Spinal cord (tissue), 4 donors: ENCODE measurements around the gene FHL2. TPM values are rescaled to one million over a fixed set of nuclear protein-coding genes. Genes with fewer than 3 reads are reported as not detected.

Experiments
- polyA plus RNA-seq, 2 donors: library from polyadenylated mRNA; unstranded; fragments of 120-200 nt; gene quantifications; one replicate each; pipeline ENCODE4 v1.2.1, GENCODE V29; 2013; ENCODE audit not compliant: insufficient read length in 2 of 2
- total RNA-seq, 2 donors: library from RNA; depleted of rRNA in 1 of 2; stranded (reverse); fragments of 120-200 nt in 1 of 2; fragments of >200 nt in 1 of 2; gene quantifications; one replicate each; pipeline versions ENCODE4 v1.2.3 to v1.2.4, GENCODE V29; 2013 to 2014

FHL2 gene
- total and polyA plus RNA-seq, 4 donors = 7.7 to 23.4 (median 15.4) TPM

Other genes with a start within 250 kb of the FHL2 start
- gene GPR45, start 157.3 kb downstream of the FHL2 start, total RNA-seq = under 1 TPM; 0.39 to 0.99 TPM
- 1 to 10 TPM; 3.5 to 3.6 TPM for gene GPR45, start 157.3 kb downstream of the FHL2 start, polyA plus RNA-seq
- gene TGFBRAP1, start 69.3 kb downstream of the FHL2 start, total RNA-seq = 10 to 100 TPM; 14.7 to 17.5 TPM
- 10 to 100 TPM; 18.1 to 18.9 TPM for gene TGFBRAP1, start 69.3 kb downstream of the FHL2 start, polyA plus RNA-seq
- gene C2orf49, start 61.5 kb downstream of the FHL2 start, total RNA-seq = 10 to 100 TPM; 22.3 to 23.2 TPM
- 10 to 100 TPM; 22.2 to 27.5 TPM for gene C2orf49, start 61.5 kb downstream of the FHL2 start, polyA plus RNA-seq